ENCODE measurements around the gene NHS. TPM values are rescaled to one million over a fixed set of nuclear protein-coding genes. Genes with fewer than 3 reads are reported as not detected.
A peak's percentile ranks its signal among the peaks of the same experiment; 100 is the strongest.

Gene NHS
- total and polyA plus RNA-seq, 11 donors, result 0.22 to 3.4 (median 1.1) TPM

DNA sequence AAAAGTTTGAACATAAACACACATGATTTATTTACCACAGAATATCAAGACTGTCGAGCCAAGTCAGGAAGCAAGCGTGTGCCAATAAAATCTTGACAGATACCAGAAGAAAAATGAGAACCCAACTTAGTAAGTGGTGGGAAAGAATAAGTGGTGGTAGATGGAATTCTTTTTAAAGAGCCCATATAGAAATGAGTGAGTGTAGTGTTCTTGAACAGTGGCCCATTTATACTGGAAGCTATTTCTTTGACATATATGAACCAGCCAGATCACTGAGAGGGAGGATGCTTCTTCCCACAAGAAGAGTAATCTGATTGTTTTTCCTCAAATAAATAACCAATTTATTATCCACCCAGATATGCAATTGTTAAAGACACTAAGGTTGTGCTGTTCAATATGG lies 98.0 kb downstream of the NHS start:
- Histone ChIP-seq H3K36me3 (no peaks in the 10 kb centered on the region), H3K9me3 (no peaks in the 10 kb centered on the region), H3K4me1 (peaks cover 0 to 9% (median 0%) of the 10 kb centered on the region in 12 donors), H3K27me3 (peaks cover 0 to 7% (median 0%) of the 10 kb centered on the region in 9 donors), H3K4me3 (no peak overlapping the region), H3K27ac (no peak overlapping the region)
- ATAC-seq, result no peak
- intact Hi-C loops (cut with DNase I), result no loop called here
- no peak for TF ChIP-seq POLR2A (IDR thresholded peaks at IDR 0.05)
- TF ChIP-seq, protein P1, sequence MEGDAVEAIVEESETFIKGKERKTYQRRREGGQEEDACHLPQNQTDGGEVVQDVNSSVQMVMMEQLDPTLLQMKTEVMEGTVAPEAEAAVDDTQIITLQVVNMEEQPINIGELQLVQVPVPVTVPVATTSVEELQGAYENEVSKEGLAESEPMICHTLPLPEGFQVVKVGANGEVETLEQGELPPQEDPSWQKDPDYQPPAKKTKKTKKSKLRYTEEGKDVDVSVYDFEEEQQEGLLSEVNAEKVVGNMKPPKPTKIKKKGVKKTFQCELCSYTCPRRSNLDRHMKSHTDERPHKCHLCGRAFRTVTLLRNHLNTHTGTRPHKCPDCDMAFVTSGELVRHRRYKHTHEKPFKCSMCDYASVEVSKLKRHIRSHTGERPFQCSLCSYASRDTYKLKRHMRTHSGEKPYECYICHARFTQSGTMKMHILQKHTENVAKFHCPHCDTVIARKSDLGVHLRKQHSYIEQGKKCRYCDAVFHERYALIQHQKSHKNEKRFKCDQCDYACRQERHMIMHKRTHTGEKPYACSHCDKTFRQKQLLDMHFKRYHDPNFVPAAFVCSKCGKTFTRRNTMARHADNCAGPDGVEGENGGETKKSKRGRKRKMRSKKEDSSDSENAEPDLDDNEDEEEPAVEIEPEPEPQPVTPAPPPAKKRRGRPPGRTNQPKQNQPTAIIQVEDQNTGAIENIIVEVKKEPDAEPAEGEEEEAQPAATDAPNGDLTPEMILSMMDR (IDR thresholded peaks at IDR 0.05), result no peak
- WGBS, 4 donors, result 49 to 64% (median 58%) methylated on average over 2 of the region's 2 CpGs
- DNase-seq, result no peak

DNA sequence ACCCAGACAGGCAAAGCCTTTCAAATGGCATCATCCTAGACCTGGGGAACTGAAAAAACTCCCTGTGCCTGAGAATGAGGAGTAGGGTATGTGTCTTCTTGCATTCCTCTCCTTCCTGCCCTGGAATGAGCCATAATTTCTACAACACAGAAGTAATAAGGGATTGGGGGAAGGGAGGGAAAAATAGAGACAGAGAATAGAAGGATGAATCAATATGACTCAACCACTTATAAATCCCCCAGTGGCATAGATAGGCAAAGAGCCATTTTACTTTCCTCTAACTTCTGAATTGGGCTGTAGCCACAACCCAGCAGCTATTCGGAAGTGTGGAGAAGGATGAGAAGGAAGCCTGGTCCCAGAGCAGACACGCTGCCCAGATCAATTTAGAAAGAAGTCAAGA lies 99.9 kb downstream of the NHS start:
- H3K4me3 ChIP-seq, result no peak overlapping the region
- no peaks in the 10 kb centered on the region for H3K36me3 ChIP-seq
- DNase-seq, result no peak
- intact Hi-C loops (cut with DNase I), result no loop called here
- WGBS, 4 donors, result 46 to 65% (median 56%) methylated on average over 2 of the region's 2 CpGs
- ATAC-seq, result peak in 2 of 4 donors; percentile 9 to 49
- no peaks in the 10 kb centered on the region for H3K9me3 ChIP-seq
- peaks cover 0 to 9% (median 0%) of the 10 kb centered on the region in 12 donors for H3K4me1 ChIP-seq
- no peak for TF ChIP-seq POLR2A (IDR thresholded peaks at IDR 0.05)
- TF ChIP-seq, protein P1 (IDR thresholded peaks at IDR 0.05), result no peak
- H3K27ac ChIP-seq, result no peak overlapping the region
- peaks cover 0 to 7% (median 0%) of the 10 kb centered on the region in 9 donors for H3K27me3 ChIP-seq

DNA sequence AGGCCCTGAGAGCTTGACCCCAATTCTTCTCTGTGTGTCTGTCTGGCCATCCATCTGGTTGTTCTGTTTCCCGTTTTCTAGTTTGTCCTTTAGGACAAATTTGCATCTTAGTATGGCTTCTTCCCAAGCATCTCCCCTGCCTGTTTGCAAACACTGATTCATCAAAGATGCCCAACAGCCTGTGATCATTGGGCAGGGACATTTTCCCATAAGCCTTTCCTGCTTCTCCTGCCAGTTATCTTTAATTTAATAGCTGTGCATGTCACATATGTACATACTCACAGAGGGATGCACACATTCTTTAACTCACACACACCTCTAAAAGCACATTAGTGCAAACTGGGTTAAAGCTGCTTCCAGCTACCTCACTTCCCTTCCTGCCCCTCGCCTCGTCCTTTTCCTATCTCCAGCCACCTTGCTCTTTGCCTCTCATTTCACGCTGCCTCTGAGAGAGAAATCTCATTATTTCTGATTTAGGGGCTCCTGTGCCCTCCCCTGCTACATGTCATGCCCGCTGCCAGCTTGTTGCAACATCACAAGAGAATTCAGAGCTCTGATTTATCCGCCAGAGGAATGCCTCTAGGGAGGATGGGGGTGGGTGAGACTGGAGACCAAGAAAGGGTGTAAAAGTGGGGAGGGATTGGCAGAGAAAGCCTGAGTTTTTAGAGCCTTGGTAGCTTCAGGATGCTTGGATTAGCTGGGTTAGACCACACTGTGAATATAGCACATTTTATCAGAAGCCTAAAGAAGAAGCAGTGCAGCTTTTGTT lies 100.6 kb downstream of the NHS start:
- no peak for DNase-seq
- no peak for ATAC-seq
- intact Hi-C loops (cut with DNase I), result no loop called here

DNA sequence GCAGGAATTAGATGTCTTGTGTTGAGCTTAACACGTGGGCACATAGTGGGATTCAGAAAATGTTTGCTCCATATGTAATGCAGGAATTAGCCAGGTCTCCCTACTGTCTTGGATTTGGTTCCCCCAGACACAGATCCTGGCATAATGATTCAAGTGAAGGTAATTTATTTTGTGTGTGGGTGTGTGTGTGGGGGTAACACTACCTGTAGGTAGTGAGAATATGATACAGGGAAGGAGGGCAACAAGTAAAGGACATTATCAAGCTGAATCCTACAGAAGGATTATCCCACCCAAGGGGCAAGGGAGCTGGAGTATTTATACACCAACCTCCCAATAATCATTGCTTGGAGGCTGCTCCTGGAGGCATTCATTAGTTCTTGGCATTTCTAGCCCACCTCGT lies 101.4 kb downstream of the NHS start:
- Histone ChIP-seq H3K27ac (no peak overlapping the region), H3K4me1 (peaks cover 0 to 9% (median 0%) of the 10 kb centered on the region in 12 donors), H3K36me3 (no peaks in the 10 kb centered on the region), H3K4me3 (no peak overlapping the region), H3K27me3 (peaks cover 0 to 7% (median 0%) of the 10 kb centered on the region in 9 donors), H3K9me3 (no peaks in the 10 kb centered on the region)
- TF ChIP-seq POLR2A (IDR thresholded peaks at IDR 0.05), result no peak
- TF ChIP-seq, protein P1 (IDR thresholded peaks at IDR 0.05), result no peak
- DNase-seq (no peak), ATAC-seq (no peak)
- intact Hi-C loops (cut with DNase I), result no loop called here
- 45 to 80% (median 61%) methylated on average over 2 of the region's 2 CpGs for WGBS, 4 donors

More for the DNA sequence above, 100.6 kb downstream of the NHS start:
- no peaks in the 10 kb centered on the region for H3K36me3 ChIP-seq
- no peak for TF ChIP-seq POLR2A (IDR thresholded peaks at IDR 0.05)
- TF ChIP-seq, protein P1 (IDR thresholded peaks at IDR 0.05), result no peak
- no peak overlapping the region for H3K4me3 ChIP-seq
- H3K4me1 ChIP-seq, result peaks cover 0 to 9% (median 0%) of the 10 kb centered on the region in 12 donors
- WGBS, 4 donors, result 40 to 57% (median 49%) methylated on average over 6 of the region's 6 CpGs
- H3K27ac ChIP-seq, result no peak overlapping the region
- no peaks in the 10 kb centered on the region for H3K9me3 ChIP-seq
- H3K27me3 ChIP-seq, result peaks cover 0 to 7% (median 0%) of the 10 kb centered on the region in 9 donors
